GM12872 (cell line): Measurements from ENCODE around the gene RIT1.

ENCODE experiments used
- CTCF ChIP-seq: IDR thresholded peaks from 3 replicates; pipeline ENCODE4 v1.5.1; 2011; ENCODE audit warnings: low read depth, mild to moderate bottlenecking, low read length, moderate library complexity; ENCODE audit not compliant: insufficient read depth

RIT1 gene

GRCh38 chr1:155882766-155883165 lies 28.4 kb downstream of the RIT1 start:
- no peak for TF ChIP-seq CTCF

GRCh38 chr1:155882235-155882634 lies 28.9 kb downstream of the RIT1 start:
- TF ChIP-seq CTCF, result no peak

- TF ChIP-seq CTCF, result no peak
Observed at GRCh38 chr1:155880950-155881349, 30.2 kb downstream of the RIT1 start.

DNA sequence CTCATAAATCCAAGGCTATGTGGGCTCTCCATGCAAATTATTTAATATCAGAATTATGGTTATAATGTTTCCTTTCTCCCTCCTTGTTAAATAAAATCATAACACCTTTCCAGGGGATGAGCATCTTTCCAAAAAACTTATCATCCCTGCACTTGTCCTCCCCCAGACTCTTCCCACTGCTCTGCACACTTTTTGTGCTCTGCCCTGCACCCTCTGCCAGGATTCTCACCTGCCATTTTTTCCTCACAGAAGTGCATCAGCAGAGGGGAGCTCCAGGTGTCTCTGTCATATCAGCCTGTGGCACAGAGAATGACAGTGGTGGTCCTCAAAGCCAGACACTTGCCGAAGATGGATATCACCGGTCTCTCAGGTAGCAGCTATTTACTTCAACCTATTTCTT lies 30.9 kb downstream of the RIT1 start:
- no peak for TF ChIP-seq CTCF

DNA sequence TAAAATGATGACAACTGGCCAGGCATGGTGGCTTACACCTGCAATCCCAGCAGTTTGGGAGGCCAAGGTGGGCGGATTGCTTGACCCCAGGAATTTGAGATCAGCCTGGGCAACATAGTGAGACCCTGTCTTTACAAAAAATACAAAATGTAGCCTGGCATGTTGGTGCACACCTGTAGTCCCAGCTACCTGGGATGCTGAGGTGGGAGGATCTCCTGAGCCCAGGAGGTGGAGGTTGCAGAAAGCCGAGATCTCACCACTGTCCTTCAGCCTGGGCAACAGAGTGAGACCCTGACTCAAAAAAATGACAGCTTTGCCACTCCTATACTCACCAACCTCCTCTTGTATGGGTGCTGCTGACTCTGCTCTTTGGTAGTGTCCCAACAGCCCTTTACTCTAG lies 33.2 kb downstream of the RIT1 start:
- no peak for TF ChIP-seq CTCF

- no peak for TF ChIP-seq CTCF
Observed at GRCh38 chr1:155873860-155874259, 37.3 kb downstream of the RIT1 start.

DNA sequence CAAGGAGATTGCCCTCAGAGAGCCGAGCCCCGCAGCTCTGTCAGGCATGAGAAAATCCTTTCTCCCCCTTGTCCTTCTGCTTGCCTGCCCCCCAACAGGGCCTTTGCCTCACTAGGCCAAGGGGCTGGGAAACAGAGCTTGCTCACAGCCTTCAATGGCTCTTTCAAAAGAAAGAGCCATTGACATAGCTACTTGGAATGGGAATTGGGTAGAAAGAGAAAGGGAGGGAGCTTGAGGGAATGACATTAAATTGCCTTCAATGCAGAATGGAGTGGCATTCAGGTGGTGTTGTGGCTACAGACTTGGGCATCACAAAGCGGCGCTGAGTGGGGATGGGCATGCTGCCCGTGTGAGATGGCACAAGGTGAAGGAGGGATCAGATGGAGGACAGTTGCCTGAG lies 38.6 kb downstream of the RIT1 start:
- no peak for TF ChIP-seq CTCF

DNA sequence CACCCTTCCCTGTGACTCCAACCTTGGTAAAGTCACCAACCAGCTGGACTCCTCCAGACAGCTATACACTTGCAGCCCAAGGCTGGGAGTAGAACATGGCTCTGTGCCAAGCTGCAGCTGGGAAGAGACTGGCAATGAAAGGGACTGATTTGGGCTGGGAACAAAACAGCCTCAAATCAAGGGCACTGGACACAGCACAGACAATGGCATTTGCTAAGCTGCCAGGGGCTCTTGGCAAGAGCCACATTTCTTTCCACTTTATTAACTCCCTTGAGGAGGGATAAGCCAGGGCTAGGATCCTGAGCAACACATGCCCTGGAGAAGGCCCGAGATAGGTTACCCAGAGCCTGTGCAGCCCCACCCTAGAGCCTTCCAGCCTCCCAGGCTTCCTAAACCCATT lies 39.8 kb downstream of the RIT1 start:
- no peak for TF ChIP-seq CTCF
